Measurements from ENCODE around the gene AGTPBP1.

- no peak for TF ChIP-seq TEAD4 (IDR thresholded peaks at IDR 0.05; ENCODE audit: borderline replicate concordance, insufficient read depth)
- no peak for TF ChIP-seq RAD21 (IDR thresholded peaks at IDR 0.05; ENCODE audit: low read length)
- TF ChIP-seq CTCF (IDR thresholded peaks at IDR 0.05), result no peak
- no peak for TF ChIP-seq ZBTB33 (IDR thresholded peaks at IDR 0.05; ENCODE audit: borderline replicate concordance, low read depth)
- TF ChIP-seq YY1 (IDR thresholded peaks at IDR 0.05; ENCODE audit: low read depth), result no peak
- TF ChIP-seq USF1 (IDR thresholded peaks at IDR 0.05; ENCODE audit: borderline replicate concordance, low read depth), result no peak
- TF ChIP-seq EZH2phosphoT487 (IDR thresholded peaks at IDR 0.05; ENCODE audit: borderline replicate concordance, low read depth), result no peak
These were observed 1.7 kb upstream of the AGTPBP1 start for GRCh38 chr9:85743275-85744128.

All from SK-N-SH (cell line).